Right ventricle myocardium superior (tissue), 1 donor: ENCODE data around the gene ZGPAT. TPM values are rescaled to one million over a fixed set of nuclear protein-coding genes. Genes with fewer than 3 reads are reported as not detected.
"Not testable (repeated sequence)": the region's sequence is repeated elsewhere in the genome, so short reads cannot be mapped to it uniquely, and the experiment has no call there.

Experiments
- ATAC-seq: fragments of 200-7000 bp; cut with Tn5 transposase; one replicate; pipeline ENCODE4 v1.9.1; 2020; ENCODE audit warnings: mild to moderate bottlenecking; ENCODE audit not compliant: poor library complexity
- DNase-seq: peaks from one replicate; pipeline ENCODE4 v3.0.0-alpha.2; 2020
- intact Hi-C: fragments of 100-400 bp; cut with DNase I; formaldehyde crosslinking; loops from one replicate; pipeline ENCODE4 v1.11.2; 2022
- long read RNA-seq: library from polyadenylated mRNA; unstranded; transcript quantifications from one replicate; pipeline ENCODE4 v2.0.0, GENCODE V29; 2021
- total RNA-seq: library from RNA; stranded (reverse); fragmentation: NEBNext Ultra II Directional; extraction: Animal tissue kit (Norgen Biotek cat#: 25700); gene quantifications from one replicate; pipeline ENCODE4 v1.2.1, GENCODE V29; 2021
- donor health status: DM: no; HTN: yes; CAD: no; lungs with severe emphysema.

Gene ZGPAT, protein sequence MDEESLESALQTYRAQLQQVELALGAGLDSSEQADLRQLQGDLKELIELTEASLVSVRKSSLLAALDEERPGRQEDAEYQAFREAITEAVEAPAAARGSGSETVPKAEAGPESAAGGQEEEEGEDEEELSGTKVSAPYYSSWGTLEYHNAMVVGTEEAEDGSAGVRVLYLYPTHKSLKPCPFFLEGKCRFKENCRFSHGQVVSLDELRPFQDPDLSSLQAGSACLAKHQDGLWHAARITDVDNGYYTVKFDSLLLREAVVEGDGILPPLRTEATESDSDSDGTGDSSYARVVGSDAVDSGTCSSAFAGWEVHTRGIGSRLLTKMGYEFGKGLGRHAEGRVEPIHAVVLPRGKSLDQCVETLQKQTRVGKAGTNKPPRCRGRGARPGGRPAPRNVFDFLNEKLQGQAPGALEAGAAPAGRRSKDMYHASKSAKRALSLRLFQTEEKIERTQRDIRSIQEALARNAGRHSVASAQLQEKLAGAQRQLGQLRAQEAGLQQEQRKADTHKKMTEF
- total RNA-seq: 16.0 TPM
- long read RNA-seq, transcript ZGPAT-202 (7 exons, 1,871 nt): major isoform, 26 of 47 reads
- long read RNA-seq, partial matches to known transcripts: 8 of 47 reads
- long read RNA-seq, other reads (novel, unspliced or antisense): 8 of 47 reads

- DNase-seq (peak; percentile 95), ATAC-seq (peak; percentile 98)
- intact Hi-C loops: no loop called here
Observed at GRCh38 chr20:63707558-63708300, at the start of gene ZGPAT, which contains the start of gene ARFRP1. TSS of gene ZGPAT (plus strand) at chr20:63708039. CDS start at chr20:63708581, 542 bp downstream. TSS of gene ARFRP1 (minus strand) at chr20:63707976. CDS start at chr20:63707091, 885 bp downstream.

GRCh38 chr20:63658749-63659187, 49.1 kb upstream of the ZGPAT start:
- ATAC-seq: peak; percentile 33
- intact Hi-C loops: no loop called here
- DNase-seq: peak; percentile 63

DNA sequence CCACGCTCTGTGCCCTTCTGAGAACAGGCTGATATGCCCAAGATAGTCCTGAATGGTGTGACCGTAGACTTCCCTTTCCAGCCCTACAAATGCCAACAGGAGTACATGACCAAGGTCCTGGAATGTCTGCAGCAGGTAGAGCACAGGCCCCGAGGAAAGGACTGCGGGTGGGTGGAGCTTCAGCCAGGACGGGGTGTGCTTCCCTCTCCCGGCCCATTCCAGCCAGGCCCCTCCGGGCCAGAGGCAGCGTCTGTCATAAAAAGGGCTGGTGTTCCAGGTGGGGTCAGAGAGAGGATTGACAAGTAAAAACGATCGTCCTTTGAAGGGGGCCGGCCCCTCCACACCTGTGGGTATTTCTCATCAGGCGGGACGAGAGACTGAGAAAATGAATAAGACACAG, 48.5 kb upstream of the ZGPAT start:
- no peak for ATAC-seq
- DNase-seq: no peak
- intact Hi-C loops: no loop called here

DNA sequence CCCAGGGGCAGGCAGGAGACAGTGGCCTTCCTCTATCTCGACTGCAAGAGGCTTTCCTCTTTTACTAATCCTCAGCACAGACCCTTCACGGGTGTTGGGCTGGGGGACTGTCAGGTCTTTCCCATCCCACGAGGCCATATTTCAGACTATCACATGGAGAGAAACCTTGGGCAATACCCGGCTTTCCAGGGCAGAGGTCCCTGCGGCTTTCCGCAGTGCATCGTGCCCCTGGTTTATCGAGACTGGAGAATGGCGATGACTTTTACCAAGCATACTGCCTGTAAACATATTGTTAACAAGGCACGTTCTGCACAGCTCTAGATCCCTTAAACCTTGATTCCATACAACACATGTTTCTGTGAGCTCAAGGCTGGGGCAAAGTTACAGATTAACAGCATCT, 47.7 kb upstream of the ZGPAT start:
- intact Hi-C loops, DNase-seq, ATAC-seq: not testable (repeated sequence)

GRCh38 chr20:63660622-63661021, 47.2 kb upstream of the ZGPAT start:
- ATAC-seq (no peak), DNase-seq (no peak)
- intact Hi-C loops: no loop called here

DNA sequence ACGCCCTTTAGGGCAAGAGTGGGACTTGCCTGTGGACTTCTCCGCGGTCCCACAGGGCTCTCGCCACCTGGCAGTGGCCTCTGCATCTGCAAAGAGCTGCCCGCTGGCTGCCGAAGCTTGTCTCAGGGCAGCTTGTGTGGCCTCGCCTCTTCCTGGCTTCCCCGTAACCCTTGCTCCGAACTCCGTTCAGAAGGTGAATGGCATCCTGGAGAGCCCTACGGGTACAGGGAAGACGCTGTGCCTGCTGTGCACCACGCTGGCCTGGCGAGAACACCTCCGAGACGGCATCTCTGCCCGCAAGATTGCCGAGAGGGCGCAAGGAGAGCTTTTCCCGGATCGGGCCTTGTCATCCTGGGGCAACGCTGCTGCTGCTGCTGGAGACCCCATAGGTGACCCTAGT, 46.7 kb upstream of the ZGPAT start:
- ATAC-seq (no peak), DNase-seq (no peak)
- intact Hi-C loops: no loop called here

DNA sequence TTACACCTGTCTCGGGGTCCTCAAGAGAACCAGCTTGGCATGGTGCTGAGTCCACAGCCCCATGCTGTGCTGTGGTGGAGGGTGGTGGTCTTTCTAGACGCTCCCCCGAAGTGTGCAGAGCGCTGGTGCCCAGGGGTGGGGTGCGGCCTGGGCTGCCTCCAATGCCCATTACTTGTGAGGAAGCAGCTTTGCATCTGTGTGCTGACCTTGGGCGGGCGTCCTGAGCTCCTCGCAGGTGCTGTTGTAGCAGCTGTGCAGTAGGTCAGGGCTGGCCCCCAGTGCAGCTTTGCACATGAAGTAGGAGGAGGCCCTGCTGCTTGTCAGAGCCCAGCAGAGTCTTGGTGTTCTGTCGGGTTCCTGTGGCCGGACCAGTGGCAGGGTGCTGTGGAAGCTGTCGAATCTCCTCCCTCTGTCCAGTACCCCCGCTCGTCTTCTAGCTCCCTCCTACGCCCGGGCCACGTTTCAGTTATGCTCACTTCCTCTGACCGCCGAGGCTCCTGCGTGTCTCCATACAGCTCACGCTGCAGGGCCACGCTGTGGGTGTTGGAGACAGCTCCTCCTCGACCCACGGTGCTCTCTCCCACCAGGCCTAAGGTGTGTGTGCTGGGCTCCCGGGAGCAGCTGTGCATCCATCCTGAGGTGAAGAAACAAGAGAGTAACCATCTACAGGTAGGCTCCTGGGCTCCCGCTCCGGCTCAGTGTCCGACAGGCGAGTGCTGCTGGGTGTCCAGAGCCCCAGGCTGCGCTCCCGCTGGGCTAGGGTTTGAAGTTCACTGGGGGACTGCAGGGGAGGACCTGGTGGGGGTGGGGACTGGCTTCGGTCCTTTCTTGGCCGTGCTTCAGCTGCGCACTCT, 45.7 kb upstream of the ZGPAT start:
- intact Hi-C loops: no loop called here
- no peak for DNase-seq
- no peak for ATAC-seq

GRCh38 chr20:63662813-63663189, 45.0 kb upstream of the ZGPAT start:
- intact Hi-C loops: no loop called here
- ATAC-seq: no peak
- no peak for DNase-seq

DNA sequence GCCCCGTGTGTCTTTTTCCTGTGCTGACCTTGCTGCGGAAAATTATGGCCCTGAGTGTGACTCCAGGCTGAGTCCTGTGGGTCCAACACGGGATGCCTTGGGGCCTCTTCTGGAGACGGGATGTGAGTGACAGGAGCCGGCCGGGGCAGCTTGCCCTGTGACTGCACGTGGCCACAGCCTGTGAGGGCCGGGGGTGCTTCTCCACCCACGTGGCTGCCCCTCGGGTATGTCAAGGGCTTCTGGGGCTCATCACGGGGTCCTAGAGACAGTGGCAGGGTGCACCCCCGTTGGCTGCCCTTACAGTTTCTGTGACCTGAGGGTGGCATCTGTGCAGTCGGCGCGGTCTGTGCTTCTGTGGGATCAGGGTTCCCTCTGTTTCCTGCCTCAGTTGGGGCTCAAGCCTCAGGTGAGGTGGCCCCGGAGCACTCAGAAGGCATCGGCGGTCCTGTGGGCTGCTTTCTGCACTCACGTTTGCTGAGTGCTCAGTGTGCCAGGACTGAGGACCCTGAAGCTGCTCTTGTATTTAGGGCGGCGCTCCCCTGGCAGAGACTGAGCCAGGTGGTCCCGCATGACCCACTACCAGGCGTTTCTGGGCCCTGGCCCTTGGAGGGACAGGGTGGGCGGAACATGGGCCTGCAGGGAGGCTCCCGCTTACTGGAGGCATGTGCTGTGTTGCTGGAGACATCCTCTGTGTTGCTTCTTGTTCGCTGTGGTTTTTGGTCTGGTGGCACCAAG, 44.3 kb upstream of the ZGPAT start:
- ATAC-seq: no peak
- DNase-seq: no peak
- intact Hi-C loops: no loop called here

DNA sequence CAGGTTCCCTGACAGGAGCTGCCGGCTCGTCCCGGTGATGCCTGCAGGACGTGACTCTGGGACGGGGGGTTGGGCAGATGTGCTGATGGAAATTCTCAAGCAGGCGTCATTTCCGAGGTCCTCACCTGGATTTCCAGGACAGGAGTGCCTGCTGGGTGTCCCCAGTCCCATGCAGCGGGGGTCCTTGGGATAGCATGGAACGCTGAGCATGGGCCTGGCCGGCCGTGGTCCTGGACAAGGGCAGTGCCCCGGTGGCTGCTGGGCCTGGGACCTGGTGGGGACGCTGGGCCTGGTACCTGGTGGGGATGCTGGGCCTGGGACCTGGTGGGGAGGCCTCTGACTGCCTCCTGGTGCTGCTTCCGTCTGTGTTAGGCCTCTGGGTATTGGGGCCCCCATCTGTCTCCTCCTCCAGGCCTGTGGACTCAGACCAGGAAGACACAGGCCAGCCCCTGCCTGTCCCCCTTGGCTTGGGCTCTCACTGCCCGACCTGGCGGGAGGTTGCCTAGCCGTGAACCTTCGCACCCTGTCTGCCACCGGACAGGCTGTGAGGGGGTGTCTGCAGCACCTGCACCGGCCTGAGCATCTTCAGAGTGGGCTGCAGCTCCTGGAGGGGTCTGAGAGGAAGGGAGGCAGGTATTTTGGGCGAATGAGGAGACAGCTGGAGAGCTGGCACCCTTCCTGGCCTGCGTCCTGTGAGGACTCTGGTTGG, 43.5 kb upstream of the ZGPAT start:
- DNase-seq (no peak), ATAC-seq (no peak)
- intact Hi-C loops: no loop called here

- intact Hi-C loops: no loop called here
- no peak for ATAC-seq
- no peak for DNase-seq
Observed at GRCh38 chr20:63664861-63665594, 42.8 kb upstream of the ZGPAT start.

- intact Hi-C loops: no loop called here
- ATAC-seq (no peak), DNase-seq (no peak)
Observed at GRCh38 chr20:63665708-63666107, 42.1 kb upstream of the ZGPAT start.

GRCh38 chr20:63667858-63668257, 40.0 kb upstream of the ZGPAT start:
- ATAC-seq (no peak), DNase-seq (no peak)
- intact Hi-C loops: no loop called here

DNA sequence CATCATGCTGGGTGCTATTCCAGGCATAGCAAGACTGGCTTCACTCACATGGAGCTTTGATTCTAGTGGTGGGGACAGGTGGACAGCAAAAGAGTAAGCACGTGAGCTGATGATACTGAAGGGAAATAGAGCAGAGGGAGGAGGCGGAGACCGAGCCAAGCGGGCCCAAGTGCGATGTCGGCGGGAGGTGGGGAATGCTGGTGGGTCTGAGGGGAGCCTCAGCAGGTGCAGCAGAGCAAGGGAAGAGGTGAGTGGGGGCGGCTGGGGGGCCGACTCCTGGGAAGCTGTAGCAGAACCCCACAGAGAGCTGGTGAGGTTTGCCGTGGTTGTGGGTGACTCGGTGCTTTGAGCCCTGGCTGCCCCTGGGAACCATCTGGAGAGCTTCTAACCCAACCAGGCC, 39.5 kb upstream of the ZGPAT start:
- DNase-seq: no peak
- ATAC-seq: no peak
- intact Hi-C loops: no loop called here

DNA sequence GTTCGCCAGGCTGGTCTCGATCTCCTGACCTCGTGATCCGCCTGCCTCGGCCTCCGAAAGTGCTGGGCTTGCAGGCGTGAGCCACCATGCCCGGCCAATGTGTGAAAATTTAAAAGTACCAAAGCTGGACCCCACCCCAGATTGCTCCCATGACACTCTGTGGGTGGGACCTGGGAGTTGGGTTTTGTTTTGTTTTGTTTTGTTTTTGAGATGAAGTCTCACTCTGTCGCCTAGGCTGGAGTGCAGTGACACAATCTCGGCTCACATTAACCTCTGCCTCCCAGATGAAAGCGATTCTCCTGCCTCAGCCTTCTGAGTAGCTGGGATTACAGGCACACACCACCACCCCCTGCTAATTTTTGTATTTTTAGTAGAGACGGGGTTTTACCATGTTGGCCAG, 36.1 kb upstream of the ZGPAT start:
- DNase-seq, ATAC-seq, intact Hi-C loops: not testable (repeated sequence)

- DNase-seq (no peak), ATAC-seq (no peak)
- intact Hi-C loops: no loop called here
Observed at GRCh38 chr20:63672666-63673065, 35.2 kb upstream of the ZGPAT start.

- ATAC-seq (no peak), DNase-seq (no peak)
- intact Hi-C loops: no loop called here
Observed at GRCh38 chr20:63673951-63674350, 33.9 kb upstream of the ZGPAT start.
